NK-92 treated with Interleukin-12 subunit alpha and Interleukin-12 subunit beta, amount 100 ng/mL, for 24 hours (cell line): ENCODE data around the gene IKZF4.
"Not testable (repeated sequence)": the region's sequence is repeated elsewhere in the genome, so short reads cannot be mapped to it uniquely, and the experiment has no call there.

Experiments
- DNase-seq: peaks from one replicate; lab custom pipeline; 2025; lab: John Stamatoyannopoulos, UW

IKZF4 gene

DNA sequence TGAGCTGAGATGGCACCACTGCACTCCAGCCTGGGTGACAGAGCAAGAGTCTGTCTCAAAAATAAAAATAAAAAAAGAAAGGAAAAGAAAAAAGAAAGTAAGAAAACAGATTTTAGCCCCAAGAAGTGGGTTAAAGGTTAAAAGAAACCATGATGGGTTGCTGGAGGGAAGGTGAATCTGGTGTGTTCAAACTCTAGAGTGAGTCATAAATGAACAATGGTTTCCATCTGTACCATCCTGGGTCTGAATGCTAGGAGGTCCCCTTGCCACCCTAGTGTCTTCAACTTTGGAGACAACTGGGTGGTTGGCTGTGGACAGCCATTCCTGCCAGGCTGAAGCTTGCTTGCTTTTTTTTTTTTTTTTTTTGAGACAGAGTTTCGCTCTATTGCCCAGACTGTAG is 19.3 kb downstream of the IKZF4 start:
- DNase-seq = no peak

DNA sequence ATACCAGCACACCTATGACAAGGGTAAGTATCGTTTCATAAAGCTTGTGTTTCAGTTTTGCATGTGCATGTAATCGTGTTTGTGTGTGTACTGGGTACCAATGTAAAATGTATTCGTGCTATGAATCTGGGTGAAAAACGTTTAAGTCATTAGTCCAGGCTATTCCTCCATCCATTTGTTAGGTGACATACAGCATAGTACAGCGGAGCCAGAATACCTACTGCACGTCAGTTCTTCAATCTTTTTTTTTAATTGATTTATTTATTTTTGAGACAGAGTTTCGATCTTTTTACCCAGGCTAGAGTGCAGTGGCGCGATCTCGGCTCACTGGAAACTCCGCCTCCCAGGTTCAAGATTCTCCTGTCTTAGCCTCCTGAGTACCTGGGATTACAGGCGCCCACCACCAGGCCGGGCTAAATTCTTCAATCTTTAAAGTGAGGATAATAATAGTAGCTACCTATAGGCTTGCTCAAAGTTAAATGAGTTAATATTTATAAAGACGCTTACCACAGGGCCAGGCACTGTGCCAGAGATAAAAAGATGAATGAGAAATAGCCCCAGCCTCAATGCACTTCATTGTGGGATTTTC is 20.2 kb downstream of the IKZF4 start:
- no peak for DNase-seq

DNA sequence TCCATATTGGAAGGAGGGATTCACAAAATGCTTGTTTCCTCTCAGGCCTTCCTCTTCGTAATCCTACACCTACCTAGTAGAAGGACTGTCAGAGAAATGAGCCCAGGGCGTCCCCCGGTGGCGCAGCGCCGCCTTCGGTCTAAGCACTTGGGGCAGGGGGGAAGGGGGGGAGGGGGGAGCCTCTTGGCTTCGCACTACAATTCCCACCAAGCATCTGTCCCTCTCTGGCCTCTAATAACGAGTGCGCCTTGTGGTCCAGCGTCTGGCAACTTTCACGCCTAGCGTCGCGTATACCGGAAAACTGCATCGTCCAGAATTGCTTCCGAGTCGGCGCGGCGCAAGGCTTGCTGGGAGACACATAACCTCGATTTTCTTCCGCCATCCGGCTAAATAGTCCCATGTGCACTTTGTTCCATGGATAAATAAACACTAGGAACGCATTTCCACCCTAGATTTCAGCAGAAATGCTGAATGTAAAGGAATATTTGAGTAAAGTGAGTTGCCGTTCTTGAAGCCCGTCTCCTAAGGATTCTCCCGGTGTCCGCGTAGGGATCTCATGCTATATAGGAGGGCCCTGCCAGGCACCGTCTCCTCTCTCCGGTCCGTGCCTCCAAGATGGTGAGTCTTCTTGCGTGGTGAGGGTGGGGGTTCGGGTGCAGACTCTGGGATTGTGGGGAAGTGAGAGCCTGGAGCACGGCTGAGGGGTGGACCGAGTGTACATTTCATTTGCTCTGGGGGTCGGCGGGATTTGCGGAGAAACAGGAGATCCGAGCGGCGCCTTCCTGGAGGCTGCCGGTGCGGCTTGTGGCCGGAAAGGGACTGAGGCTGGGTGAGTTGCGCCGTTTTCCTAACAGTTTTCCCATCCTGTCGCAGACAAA is 20.9 kb downstream of the IKZF4 start, which contains the start of gene RPS26:
RPS26 (plus strand) TSS at position 367 of the 878 bp plus-strand sequence; CDS start at position 616, 249 bp downstream.
- DNase-seq = peak; percentile 86

DNA sequence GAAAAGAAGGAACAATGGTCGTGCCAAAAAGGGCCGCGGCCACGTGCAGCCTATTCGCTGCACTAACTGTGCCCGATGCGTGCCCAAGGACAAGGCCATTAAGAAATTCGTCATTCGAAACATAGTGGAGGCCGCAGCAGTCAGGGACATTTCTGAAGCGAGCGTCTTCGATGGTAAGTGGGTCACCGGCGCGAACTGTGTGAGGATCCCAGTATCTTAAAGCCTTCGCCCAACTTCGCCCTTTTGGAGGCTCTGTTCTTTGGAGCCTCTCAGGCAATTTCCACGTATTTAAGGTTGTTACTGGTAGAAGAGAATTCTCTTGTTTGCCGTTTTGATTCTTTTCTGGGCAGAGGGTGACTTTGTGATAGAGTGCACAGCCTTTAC is 21.6 kb downstream of the IKZF4 start:
- DNase-seq = not testable (repeated sequence)

DNA sequence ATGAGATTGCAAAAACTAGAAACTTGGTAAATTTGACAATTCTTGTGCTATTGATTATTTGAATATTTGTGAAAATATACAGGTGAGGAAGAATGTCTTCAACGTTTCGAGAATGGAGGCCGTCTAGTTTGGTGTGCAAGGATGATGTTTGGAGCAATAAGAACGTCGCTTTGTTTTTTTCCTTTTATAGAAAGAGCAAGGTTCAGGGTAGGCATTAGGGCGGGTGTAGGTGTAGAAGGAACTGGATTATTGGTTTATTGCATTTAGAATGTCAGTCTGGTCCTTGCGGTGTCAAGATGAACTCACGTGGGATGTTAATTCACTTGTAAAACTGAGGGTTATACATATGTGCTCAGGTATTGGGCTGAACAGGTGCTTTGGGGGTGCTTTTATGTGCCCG is 22.0 kb downstream of the IKZF4 start:
- no peak for DNase-seq

DNA sequence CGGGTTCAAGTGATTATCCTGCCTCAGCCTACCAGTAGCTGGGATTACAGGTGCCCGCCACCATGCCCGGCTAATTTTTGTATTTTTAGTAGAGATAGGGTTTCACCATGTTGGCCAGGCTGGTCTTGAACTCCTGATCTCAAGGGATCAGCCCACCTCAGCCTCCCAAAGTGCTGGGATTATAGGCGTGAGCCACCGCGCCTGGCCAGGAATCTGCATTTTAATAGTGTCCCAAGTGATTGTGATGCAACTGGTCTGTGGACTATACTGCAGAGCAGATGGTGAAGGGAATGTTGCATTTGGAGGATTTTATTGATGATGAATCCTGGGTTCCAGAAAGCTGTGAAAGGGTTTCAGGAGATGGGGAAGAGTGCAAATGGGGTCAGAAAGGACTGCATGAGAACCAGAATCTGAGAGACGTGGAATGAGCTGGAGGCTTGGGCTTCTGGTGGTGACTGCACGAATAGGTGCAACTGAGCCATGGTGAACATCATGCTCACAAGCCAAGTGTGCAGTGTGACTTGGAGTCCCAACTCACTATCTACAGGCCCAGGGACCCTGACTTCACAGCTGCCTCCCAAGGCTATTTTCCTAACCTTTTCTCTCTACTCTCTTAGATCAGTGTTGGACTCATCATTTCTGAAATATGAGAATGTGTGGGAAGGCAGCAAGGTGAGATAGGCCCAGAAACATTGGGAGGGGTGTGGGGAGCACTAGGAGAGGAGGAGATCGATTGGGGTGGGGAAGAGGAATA is 25.4 kb downstream of the IKZF4 start:
- DNase-seq = no peak

DNA sequence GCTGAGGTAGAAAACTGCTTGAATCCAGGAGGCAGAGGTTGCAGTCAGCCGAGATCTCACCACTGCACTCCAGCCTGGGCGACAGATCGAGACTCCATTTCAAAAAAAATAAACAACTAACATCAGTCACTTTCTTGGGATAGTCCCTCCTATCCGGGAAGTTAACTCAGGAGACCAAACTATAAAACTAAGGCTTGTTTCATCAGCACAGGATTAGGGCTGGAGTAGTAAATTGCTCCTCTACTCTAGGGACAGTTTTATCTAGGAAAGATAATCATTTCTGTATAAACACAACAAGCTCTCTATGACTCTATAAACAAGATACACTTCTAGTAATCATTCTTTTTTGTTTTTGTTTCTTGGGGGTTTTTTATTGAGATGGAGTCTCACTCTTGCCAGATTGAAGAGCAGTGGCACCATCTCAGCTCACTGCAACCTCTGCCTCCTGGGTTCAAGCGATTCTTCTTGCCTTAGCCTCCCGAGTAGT is 32.6 kb downstream of the IKZF4 start:
- DNase-seq = no peak

DNA sequence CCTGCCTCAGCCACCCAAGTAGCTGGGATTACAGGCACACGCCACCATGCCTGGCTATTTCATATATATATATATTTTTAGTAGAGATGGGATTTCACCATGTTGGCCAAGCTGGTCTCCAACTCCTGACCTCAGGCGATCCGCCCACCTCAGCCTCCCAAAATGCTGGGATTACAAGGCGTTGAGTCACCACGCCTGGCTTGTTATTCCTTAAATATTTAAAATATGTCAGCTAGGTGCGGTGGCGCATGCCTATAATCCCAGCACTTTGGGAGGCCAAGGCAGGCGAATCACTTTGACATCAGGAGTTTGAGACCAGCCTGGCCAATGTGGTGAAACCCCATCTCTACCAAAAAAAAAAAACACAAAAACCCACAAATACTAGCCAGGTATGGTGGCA is 39.1 kb downstream of the IKZF4 start:
- not testable (repeated sequence) for DNase-seq

DNA sequence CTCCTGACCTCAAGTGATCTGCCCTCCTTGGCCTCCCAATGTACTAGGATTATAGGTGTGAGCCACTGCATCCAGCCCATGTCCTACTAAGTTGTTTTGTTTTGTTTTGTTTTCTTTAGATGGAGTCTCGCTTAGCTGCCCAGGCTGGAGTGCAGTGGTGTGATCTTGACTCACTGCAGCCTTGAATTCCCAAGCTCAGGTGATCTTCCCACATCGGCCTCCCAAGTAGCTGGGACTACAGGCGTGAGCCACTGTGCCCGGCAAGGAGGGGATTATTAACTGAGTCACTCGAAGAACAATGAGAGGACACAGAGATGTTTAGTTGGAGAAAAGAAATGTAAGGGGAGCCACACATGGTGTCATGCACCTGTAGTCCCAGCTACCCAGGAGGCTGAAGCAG is 41.1 kb downstream of the IKZF4 start:
- no peak for DNase-seq

DNA sequence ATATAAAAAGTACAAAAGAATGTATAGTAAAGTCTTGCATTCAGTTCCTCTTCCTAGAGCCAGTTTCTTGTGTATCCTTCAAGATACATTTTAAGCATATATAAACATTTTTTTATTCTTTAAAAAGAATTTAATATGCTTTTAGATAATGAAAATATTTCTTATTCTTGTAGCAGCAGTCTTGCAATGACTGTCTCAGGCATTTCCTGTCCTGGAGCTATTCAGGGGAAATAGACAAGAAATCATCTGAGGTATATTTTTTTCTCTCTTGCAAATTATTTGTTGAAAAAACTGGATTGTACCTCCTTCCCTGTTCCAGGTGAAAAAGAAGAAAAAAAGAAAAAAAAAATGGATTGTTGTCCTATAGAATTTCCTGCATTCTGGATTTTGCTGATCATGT is 42.2 kb downstream of the IKZF4 start:
- DNase-seq = no peak

DNA sequence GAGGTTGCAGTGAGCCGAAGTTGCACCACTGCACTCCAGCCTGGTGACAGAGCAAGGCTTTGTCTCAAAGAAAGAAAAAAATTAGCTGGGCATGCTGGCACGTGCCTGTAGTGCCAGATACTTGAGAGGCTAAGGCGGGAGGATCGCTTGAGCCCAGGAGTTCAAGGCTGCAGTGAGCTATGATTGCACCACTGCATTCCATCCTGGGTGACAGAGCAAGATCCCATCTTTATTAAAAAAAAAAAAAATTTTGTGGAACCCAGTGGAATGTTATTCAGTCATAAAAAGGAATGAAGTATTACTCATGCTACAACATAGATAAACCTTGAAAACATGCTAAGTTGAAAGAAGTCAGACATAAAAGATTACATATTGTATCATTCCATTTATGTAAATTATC is 50.8 kb downstream of the IKZF4 start:
- DNase-seq = no peak

DNA sequence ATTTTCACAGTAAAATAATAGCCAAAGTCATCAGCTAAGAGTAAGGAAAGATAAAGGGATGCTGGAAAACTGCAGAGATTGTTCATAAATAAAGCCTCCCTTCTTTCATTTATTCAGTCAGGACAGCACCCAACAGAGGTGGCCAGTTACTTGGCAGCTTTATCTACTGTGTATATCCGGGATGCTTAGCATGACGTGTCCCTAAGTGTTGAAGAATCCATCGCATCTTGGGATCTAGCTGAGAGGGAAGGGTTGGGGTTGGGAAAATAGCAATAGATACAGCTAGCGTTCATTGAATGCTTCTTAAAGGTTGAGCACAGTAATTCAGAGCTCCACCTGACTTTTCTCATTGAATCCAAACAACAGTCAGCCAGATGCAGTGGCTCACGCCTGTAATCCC is 53.6 kb downstream of the IKZF4 start:
- DNase-seq = no peak

DNA sequence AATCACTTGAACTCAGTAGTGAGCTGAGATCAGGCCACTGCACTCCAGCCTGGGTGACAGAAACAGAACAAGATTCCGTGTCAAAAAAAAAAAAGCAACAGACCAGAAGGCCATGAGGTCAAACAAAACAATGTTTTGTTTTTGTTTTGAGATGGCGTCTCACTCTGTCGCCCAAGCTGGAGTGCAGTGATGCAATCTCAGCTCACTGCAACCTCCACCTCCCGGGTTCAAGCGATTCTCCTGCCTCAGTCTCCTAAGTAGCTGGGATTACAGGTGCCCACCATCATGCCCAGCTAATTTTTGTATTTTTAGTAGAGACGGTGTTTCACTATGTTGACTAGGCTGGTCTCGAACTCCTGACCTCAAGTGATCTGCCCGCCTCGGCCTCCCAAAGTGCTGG is 57.1 kb downstream of the IKZF4 start:
- not testable (repeated sequence) for DNase-seq

DNA sequence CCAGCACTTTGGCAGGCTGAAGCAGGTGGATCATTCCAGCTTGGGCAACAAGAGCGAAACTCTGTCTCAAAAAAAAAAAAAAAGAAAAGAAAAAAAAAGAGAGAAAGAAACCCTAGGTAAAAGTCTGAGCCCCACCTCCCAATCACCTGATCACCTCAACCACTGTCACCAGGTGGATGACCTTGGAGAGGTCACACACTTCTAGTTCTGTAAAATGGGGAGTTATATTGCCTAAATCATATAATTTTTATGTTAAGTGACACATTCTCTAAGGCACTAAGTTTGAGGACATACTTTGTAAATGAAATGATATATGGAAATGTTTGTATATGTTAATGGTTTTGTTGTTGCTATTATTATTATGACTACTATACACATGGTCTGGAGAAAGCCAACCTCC is 57.6 kb downstream of the IKZF4 start:
- no peak for DNase-seq

DNA sequence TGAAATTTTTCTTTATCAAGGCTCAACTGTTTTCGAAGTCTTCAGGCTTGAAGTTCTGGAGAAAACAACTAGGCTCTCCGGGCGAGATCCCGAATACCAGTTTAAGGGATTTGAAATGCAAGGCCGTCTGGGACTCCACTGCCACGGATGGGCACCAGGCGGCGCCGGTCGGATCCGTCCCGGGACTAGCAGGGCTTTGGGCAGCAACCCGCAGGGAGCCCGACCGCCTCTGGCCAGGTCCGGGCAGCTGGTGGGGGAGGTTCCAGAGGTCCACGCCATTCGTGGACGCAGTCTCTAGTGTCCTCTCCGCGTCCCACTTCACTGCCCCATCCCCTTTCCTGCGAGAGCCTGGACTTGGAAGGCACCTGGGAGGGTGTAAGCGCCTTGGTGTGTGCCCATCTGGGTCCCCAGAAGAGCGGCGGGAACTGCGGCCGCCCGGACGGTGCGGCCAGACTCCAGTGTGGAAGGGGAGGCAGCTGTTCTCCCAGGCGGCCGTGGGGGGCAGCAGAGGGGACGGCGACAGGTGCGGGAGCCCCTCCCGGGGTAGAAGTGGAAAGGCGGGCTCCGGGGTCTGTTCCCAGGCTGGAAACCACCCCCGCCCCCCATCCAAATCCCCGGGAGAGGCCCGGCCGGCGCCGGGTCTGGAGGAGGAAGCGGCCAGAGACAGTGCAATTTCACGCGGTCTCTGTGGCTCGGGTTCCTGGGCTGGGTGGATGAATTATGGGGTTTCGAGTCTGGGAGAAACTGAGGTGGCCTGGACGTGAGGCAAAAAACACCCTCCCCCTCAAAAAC is 58.3 kb downstream of the IKZF4 start:
- DNase-seq = no peak

DNA sequence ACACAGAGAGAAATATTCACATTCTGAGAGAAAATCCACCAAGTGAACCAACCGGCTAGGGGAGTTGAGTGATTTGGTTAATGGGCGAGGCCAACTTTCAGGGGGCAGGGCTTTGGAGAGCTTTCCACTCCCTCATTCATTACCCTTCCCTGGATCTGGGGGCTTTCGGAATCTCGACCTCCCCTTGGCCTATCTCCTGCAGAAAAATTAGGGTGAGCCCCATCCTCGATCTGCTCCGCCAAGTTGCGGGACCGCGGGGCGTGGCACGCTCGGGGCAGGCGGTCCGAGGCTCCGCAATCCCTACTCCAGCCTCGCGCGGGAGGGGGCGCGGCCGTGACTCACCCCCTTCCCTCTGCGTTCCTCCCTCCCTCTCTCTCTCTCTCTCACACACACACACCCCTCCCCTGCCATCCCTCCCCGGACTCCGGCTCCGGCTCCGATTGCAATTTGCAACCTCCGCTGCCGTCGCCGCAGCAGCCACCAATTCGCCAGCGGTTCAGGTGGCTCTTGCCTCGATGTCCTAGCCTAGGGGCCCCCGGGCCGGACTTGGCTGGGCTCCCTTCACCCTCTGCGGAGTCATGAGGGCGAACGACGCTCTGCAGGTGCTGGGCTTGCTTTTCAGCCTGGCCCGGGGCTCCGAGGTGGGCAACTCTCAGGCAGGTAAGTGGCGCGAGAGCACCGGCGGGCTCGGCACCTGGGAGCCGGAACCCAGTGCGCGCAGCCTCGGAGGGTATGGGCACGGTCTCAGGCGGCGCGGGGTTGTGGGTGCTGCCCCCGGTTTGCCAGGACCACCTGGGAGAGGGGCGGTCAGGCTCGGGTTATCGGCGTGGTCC is 59.1 kb downstream of the IKZF4 start, which contains the start of gene ERBB3:
ERBB3 (plus strand) TSS at position 443 of the 833 bp plus-strand sequence; CDS start at position 579, 136 bp downstream.
- no peak for DNase-seq

DNA sequence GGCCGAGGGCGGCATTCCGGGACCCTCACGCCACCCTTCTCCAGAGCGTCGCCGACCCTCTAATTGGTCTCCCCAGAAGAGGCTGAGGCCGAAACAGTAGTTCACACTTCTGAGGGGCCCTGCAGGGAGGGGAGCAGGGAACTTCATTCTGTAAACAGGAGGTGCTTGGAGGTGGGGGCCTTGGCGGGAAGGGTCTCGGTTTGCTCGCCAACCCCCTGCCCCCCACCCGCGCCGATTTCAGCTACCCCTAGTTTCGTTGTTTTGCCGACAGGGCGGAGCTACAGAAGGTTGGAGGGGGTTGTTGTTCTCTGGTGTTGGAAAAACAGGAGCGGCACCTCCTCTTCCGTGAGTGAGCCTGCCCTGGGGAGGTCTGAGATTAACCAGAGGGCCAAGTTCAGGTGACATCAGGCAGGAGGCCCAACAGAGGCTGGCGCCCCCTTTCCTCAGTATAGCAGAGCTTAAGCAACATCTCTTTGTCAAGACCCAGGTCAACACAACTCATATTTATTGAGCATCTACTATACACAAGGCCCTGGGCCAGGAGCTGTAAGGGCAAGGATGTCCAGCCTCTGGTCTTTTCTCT is 59.8 kb downstream of the IKZF4 start:
- DNase-seq = no peak

DNA sequence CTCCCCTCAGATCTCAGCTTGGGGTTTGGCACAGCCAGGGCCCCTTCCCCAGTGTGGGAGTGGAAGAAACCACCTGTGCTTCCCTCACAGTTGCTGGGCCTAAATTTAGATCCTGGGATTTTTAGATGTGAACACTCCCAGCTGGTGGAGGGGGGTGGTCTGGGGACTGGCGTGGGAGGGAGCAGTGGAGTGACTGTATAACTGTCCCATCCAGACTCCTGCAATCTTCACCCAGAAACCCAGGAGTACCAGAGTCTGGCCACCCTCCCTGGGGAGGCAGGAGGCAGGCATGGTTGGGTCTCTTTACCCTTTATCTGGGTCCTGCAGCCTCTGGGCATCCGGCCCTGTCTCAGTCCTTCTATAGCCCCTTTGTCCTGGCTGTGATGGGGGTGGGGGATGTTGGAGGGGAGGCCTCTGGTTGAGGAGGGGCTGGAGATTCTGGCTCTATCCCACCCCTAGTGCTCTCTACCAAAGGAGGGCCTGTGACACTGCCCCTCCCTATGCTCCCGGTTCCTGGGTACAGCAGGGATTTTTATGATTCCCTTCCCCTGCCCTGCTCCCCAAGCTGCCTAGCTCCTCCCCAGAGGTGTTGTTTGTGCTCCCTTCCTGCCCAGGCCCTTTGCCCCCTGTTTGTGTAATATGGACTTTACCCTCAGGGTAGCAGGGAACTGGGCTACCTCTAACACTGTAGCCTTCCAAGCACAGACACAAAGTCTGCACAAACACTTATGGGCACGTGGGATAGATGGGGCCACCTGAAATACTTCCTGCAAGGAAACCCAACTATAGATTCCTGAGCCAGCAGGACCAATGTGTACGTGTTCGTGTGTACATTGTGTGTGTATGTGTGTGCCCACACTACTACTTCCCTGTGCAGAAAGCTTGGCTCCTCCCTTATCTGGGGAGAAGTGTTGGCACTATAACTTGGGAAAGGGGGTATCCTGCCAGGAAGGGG is 60.8 kb downstream of the IKZF4 start:
- DNase-seq = no peak

DNA sequence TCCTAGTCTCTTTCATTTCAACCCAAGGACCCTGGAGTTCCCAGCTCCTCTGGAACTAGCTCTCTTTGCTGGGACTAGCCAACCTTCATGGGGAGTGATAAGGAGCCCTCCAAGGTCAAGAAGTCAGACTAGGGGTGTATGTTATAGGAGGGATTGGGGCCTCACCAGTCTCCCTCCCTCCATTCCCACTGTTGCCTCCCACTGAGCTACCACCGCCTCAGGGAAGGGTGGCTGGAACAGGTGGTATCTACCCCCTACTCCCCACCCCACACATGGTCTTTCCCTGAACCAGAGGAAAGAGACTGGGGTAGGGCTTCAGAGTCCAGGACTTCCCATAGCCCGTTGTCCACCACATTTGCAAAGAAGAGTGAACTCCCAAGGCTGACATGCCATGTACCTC is 61.5 kb downstream of the IKZF4 start:
- no peak for DNase-seq
